Cerebellar nuclear complex (tissue), 1 donor: ENCODE results near the gene ELF2.
"Not testable (repeated sequence)": the region's sequence is repeated elsewhere in the genome, so short reads cannot be mapped to it uniquely, and the experiment has no call there.

ENCODE experiments used
- DNase-seq, 2 experiments: peaks; one replicate each; lab custom pipeline; 2025; lab: John Stamatoyannopoulos, UW

Gene ELF2

GRCh38 chr4:139142980-139143379 lies 34.0 kb downstream of the ELF2 start:
- no peak for DNase-seq

GRCh38 chr4:139142087-139142486 lies 34.9 kb downstream of the ELF2 start:
- no peak for DNase-seq

- no peak for DNase-seq
Observed at GRCh38 chr4:139137763-139138162, 39.3 kb downstream of the ELF2 start.

GRCh38 chr4:139134403-139134802 lies 42.6 kb downstream of the ELF2 start:
- DNase-seq: no peak

GRCh38 chr4:139131209-139131870 lies 45.7 kb downstream of the ELF2 start:
- no peak for DNase-seq

GRCh38 chr4:139129206-139129605 lies 47.8 kb downstream of the ELF2 start:
- DNase-seq: no peak

- no peak for DNase-seq
Observed at GRCh38 chr4:139126898-139127297, 50.1 kb downstream of the ELF2 start.

- no peak for DNase-seq
Observed at GRCh38 chr4:139123910-139124309, 53.1 kb downstream of the ELF2 start.

- no peak for DNase-seq
Observed at GRCh38 chr4:139118365-139118764, 58.7 kb downstream of the ELF2 start.

GRCh38 chr4:139115226-139115625 lies 61.8 kb downstream of the ELF2 start:
- DNase-seq: no peak

- not testable (repeated sequence) for DNase-seq
Observed at GRCh38 chr4:139114795-139115194, 62.2 kb downstream of the ELF2 start.

- DNase-seq: no peak
Observed at GRCh38 chr4:139112650-139113049, 64.4 kb downstream of the ELF2 start.

- DNase-seq: no peak
Observed at GRCh38 chr4:139108567-139109128, 68.4 kb downstream of the ELF2 start.

- peak in 1 of 2 experiments; percentile 43 for DNase-seq
Observed at GRCh38 chr4:139099366-139099982, 77.5 kb downstream of the ELF2 start.

- no peak for DNase-seq
Observed at GRCh38 chr4:139092271-139092670, 84.7 kb downstream of the ELF2 start.

GRCh38 chr4:139085141-139085540 lies 91.9 kb downstream of the ELF2 start:
- DNase-seq: no peak

- DNase-seq: no peak
Observed at GRCh38 chr4:139084804-139085093, 92.3 kb downstream of the ELF2 start.

- DNase-seq: peak in 1 of 2 experiments; percentile 43
Observed at GRCh38 chr4:139083956-139084803, 92.8 kb downstream of the ELF2 start.

- no peak for DNase-seq
Observed at GRCh38 chr4:139083607-139083955, 93.4 kb downstream of the ELF2 start.

- peak; percentile 91 to 94 for DNase-seq
Observed at GRCh38 chr4:139082750-139083606, 94.0 kb downstream of the ELF2 start.

- DNase-seq: no peak
Observed at GRCh38 chr4:139078926-139079325, 98.1 kb downstream of the ELF2 start.
